Liver (tissue), 9 donors: ENCODE data around the gene TBX21. TPM values are rescaled to one million over a fixed set of nuclear protein-coding genes. Genes with fewer than 3 reads are reported as not detected.

Experiments
- DNase-seq: peaks from one replicate; pipeline ENCODE4 v3.0.0-alpha.2; 2017; ENCODE audit warnings: low spot score
- H3K27ac ChIP-seq, 2 donors: one replicate each; pipeline ENCODE4 v1.7.0; 2013; ENCODE audit warnings: inconsistent platforms in 2 of 2, low read length in 2 of 2, control low read depth in 1 of 2, low read depth in 1 of 2, mild to moderate bottlenecking in 1 of 2
- H3K27me3 ChIP-seq, 4 donors: one replicate each; pipeline versions ENCODE4 v1.6.1 to v1.7.0; 2013; ENCODE audit warnings: low read length in 3 of 4, inconsistent platforms in 1 of 4, mild to moderate bottlenecking in 1 of 4, moderate library complexity in 1 of 4; ENCODE audit not compliant: control insufficient read depth in 4 of 4, insufficient read depth in 4 of 4
- H3K36me3 ChIP-seq, 4 donors: one replicate each; pipeline versions ENCODE4 v1.6.1 to v1.7.0; 2013; ENCODE audit warnings: low read length in 3 of 4, mild to moderate bottlenecking in 3 of 4, low read depth in 1 of 4, moderate library complexity in 1 of 4; ENCODE audit not compliant: control insufficient read depth in 4 of 4, insufficient read depth in 3 of 4
- H3K4me1 ChIP-seq, 4 donors: one replicate each; pipeline versions ENCODE4 v1.6.1 to v1.7.0; 2013; ENCODE audit warnings: low read length in 3 of 4, mild to moderate bottlenecking in 3 of 4, moderate library complexity in 1 of 4; ENCODE audit not compliant: control insufficient read depth in 4 of 4, insufficient read depth in 4 of 4
- H3K4me3 ChIP-seq, 3 donors: one replicate each; pipeline versions ENCODE4 v1.6.1 to v1.7.0; 2013; ENCODE audit warnings: low read length in 3 of 3, control low read depth in 1 of 3, low read depth in 1 of 3, mild to moderate bottlenecking in 1 of 3
- H3K9ac ChIP-seq, 2 donors: one replicate each; pipeline ENCODE4 v1.7.0; 2013; ENCODE audit warnings: low read length in 2 of 2, mild to moderate bottlenecking in 2 of 2, moderate library complexity in 2 of 2, control low read depth in 1 of 2, low read depth in 1 of 2
- H3K9me3 ChIP-seq, 4 donors: one replicate each; pipeline versions ENCODE4 v1.6.1 to v1.7.0; 2013; ENCODE audit warnings: low read length in 3 of 4; ENCODE audit not compliant: control insufficient read depth in 4 of 4
- FOXA1 ChIP-seq: IDR thresholded peaks from 2 replicates; pipeline ENCODE4 v1.6.1; 2016; ENCODE audit warnings: antibody characterized with exemption
- FOXA2 ChIP-seq: IDR thresholded peaks from 2 replicates; pipeline ENCODE4 v1.6.1; 2016; ENCODE audit warnings: antibody characterized with exemption
- GABPA ChIP-seq, 2 donors: IDR thresholded peaks in 1 of 2; conservative IDR thresholded peaks in 1 of 2; 2 replicates each; pipeline ENCODE4 v1.6.1; 2016; ENCODE audit warnings: antibody characterized with exemption in 2 of 2, mild to moderate bottlenecking in 1 of 2, moderate library complexity in 1 of 2
- HNF4A ChIP-seq, 2 donors: conservative IDR thresholded peaks; 2 replicates each; pipeline ENCODE4 v1.6.1; 2016; ENCODE audit warnings: antibody characterized with exemption in 2 of 2, mild to moderate bottlenecking in 2 of 2
- HNF4G ChIP-seq: IDR thresholded peaks from 2 replicates; pipeline ENCODE4 v1.6.1; 2016; ENCODE audit warnings: antibody characterized with exemption
- JUND ChIP-seq, 2 donors: IDR thresholded peaks; 2 replicates each; pipeline ENCODE4 v1.6.1; 2016; ENCODE audit warnings: antibody characterized with exemption in 2 of 2
- NR2F2 ChIP-seq: IDR thresholded peaks from 2 replicates; pipeline ENCODE4 v1.6.1; 2016; ENCODE audit warnings: antibody characterized with exemption
- RAD21 ChIP-seq, 2 donors: IDR thresholded peaks; 2 replicates each; pipeline ENCODE4 v1.6.1; 2016; ENCODE audit warnings: antibody characterized with exemption in 2 of 2, mild to moderate bottlenecking in 2 of 2
- RXRA ChIP-seq, 2 donors: IDR thresholded peaks; 2 replicates each; pipeline ENCODE4 v1.6.1; 2017 to 2018; ENCODE audit warnings: antibody characterized with exemption in 2 of 2, mild to moderate bottlenecking in 1 of 2
- SP1 ChIP-seq: IDR thresholded peaks from 2 replicates; pipeline ENCODE4 v1.6.1; 2018; ENCODE audit warnings: antibody characterized with exemption, mild to moderate bottlenecking
- TAF1 ChIP-seq: conservative IDR thresholded peaks from 2 replicates; pipeline ENCODE4 v1.6.1; 2016; ENCODE audit warnings: antibody characterized with exemption, mild to moderate bottlenecking
- YY1 ChIP-seq: IDR thresholded peaks from 2 replicates; pipeline ENCODE4 v1.6.1; 2016; ENCODE audit warnings: antibody characterized with exemption, mild to moderate bottlenecking
- WGBS: extraction: QIAGEN DNeasy Blood & Tissue Kit; methylation state at CpG from one replicate; pipeline ENCODE4 v1.1.7; 2013; 5-methylcytosine and 5-hydroxymethylcytosine counted together
- polyA plus RNA-seq, 2 donors: library from polyadenylated mRNA; stranded (reverse) in 1 of 2; unstranded in 1 of 2; fragments of 200-250 nt in 1 of 2; fragments of >200 nt in 1 of 2; fragmentation: Nextera tagmentation in 1 of 2; extraction: Ambion mirVana in 1 of 2; gene quantifications; one replicate each; pipeline versions ENCODE4 v1.2.1 to v1.2.3, GENCODE V29; 2013 to 2015
- total RNA-seq, 2 donors: library from RNA; depleted of rRNA; stranded (reverse); fragments of >200 nt; gene quantifications; one replicate each; pipeline ENCODE4 v1.2.3, GENCODE V29; 2014
- TF ChIP-seq, protein P1 (sequence below): fragments of 150-350 bp; IDR thresholded peaks from 2 replicates; pipeline ENCODE4 v1.5.1; 2017; ENCODE audit warnings: improper control_type of control experiment, low read depth, low read length; ENCODE audit not compliant: missing input control
- TF ChIP-seq, protein P2 (sequence below): IDR thresholded peaks from 2 replicates; pipeline ENCODE4 v1.6.1; 2016; ENCODE audit warnings: antibody characterized with exemption
- TF ChIP-seq, protein P3 (sequence below): IDR thresholded peaks from 2 replicates; pipeline ENCODE4 v1.6.1; 2016; ENCODE audit warnings: antibody characterized with exemption, mild to moderate bottlenecking
- TF ChIP-seq, protein P4 (sequence below): IDR thresholded peaks from 2 replicates; pipeline ENCODE4 v1.6.1; 2016; ENCODE audit warnings: antibody characterized with exemption
- TF ChIP-seq, protein P5 (sequence below): IDR thresholded peaks from 2 replicates; pipeline ENCODE4 v1.6.1; 2016; ENCODE audit warnings: antibody characterized with exemption
- donor health status: healthy.
- donor health status: healthy.
- donor health status: healthy.
- donor health status: healthy.
- donor health status: healthy.

Gene TBX21
- total and polyA plus RNA-seq, 4 donors: 0.19 to 0.59 (median 0.25) TPM; not detected in 1

DNA sequence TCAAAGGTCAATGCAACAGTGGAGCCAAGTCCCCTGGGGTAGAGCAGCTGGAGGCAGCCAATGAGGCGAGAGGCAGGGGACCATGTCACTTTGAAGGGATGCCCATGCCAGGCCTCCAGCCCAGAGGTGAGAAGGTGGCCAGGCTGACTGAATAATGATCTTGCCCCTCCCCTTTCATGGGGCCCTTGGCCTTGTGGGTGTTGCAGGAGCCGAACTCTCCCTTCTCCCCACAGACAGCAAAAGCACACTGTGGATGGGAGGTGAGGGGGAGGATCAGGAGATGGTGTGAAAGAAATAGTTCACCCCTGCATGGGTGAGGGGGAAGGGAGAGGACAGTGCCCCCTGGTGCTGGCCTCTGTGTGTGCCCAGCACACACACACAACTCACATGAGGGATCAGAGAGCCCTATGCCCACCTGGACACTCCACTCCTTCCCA lies 15.8 kb upstream of the TBX21 start:
- Histone ChIP-seq H3K36me3 (no peaks in the 10 kb centered on the region), H3K27me3 (peaks cover 0 to 7% (median 4%) of the 10 kb centered on the region in 4 donors), H3K4me1 (peaks cover 0 to 8% (median 0%) of the 10 kb centered on the region in 4 donors), H3K27ac (no peak overlapping the region), H3K4me3 (no peak overlapping the region), H3K9ac (no peak overlapping the region), H3K9me3 (no peaks in the 10 kb centered on the region)
- WGBS: 70% methylated on average over 2 of the region's 2 CpGs
- TF ChIP-seq, protein P1, sequence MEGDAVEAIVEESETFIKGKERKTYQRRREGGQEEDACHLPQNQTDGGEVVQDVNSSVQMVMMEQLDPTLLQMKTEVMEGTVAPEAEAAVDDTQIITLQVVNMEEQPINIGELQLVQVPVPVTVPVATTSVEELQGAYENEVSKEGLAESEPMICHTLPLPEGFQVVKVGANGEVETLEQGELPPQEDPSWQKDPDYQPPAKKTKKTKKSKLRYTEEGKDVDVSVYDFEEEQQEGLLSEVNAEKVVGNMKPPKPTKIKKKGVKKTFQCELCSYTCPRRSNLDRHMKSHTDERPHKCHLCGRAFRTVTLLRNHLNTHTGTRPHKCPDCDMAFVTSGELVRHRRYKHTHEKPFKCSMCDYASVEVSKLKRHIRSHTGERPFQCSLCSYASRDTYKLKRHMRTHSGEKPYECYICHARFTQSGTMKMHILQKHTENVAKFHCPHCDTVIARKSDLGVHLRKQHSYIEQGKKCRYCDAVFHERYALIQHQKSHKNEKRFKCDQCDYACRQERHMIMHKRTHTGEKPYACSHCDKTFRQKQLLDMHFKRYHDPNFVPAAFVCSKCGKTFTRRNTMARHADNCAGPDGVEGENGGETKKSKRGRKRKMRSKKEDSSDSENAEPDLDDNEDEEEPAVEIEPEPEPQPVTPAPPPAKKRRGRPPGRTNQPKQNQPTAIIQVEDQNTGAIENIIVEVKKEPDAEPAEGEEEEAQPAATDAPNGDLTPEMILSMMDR: no peak
- peak in 1 of 2 donors; percentile 47 for TF ChIP-seq RAD21 (IDR thresholded peaks at IDR 0.05)
- no peak for DNase-seq

DNA sequence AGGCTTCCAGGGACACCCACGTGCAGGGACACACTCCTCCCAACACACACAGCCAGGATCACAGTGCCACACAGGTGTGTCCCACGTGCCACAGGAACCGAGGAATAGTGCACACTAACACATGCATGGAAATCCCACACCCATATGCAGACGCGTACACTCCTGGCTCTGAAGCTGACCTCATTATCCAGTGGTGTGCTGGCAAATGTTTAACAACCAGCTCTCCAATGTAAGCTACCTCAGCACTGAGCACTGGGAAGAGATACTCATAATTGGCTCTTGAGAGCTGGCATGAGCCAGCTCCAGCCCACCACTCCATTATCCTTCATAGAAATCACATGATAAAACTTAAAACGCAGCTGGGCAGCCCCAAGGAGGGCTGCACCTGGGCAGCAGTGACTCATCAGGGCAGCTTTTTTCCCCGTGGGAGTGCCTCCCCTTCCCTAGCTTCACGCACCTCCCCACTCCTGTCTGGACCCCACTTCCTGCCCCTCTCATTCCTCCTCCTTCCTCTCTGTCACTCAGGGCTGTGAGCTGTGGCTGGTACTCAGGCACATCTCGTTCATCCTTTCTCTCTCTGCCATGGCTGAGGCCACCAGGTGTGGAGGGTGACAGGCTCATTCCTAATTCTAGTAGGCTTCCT lies 14.9 kb upstream of the TBX21 start:
- no peak for DNase-seq
- no peaks in the 10 kb centered on the region for H3K9me3 ChIP-seq
- no peaks in the 10 kb centered on the region for H3K36me3 ChIP-seq
- H3K27me3 ChIP-seq: peaks cover 0 to 9% (median 6%) of the 10 kb centered on the region in 4 donors
- TF ChIP-seq GABPA (IDR thresholded peaks at IDR 0.05 in 1 of 2, conservative IDR thresholded peaks at IDR 0.05 in 1 of 2) (no peak), SP1 (no peak)
- TF ChIP-seq, protein P2, sequence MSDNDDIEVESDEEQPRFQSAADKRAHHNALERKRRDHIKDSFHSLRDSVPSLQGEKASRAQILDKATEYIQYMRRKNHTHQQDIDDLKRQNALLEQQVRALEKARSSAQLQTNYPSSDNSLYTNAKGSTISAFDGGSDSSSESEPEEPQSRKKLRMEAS: no peak
- H3K4me1 ChIP-seq: peaks cover 0 to 4% (median 0%) of the 10 kb centered on the region in 4 donors
- no peak overlapping the region for H3K9ac ChIP-seq
- 37% methylated on average over 9 of the region's 9 CpGs for WGBS
- no peak overlapping the region for H3K27ac ChIP-seq
- no peak overlapping the region for H3K4me3 ChIP-seq

DNA sequence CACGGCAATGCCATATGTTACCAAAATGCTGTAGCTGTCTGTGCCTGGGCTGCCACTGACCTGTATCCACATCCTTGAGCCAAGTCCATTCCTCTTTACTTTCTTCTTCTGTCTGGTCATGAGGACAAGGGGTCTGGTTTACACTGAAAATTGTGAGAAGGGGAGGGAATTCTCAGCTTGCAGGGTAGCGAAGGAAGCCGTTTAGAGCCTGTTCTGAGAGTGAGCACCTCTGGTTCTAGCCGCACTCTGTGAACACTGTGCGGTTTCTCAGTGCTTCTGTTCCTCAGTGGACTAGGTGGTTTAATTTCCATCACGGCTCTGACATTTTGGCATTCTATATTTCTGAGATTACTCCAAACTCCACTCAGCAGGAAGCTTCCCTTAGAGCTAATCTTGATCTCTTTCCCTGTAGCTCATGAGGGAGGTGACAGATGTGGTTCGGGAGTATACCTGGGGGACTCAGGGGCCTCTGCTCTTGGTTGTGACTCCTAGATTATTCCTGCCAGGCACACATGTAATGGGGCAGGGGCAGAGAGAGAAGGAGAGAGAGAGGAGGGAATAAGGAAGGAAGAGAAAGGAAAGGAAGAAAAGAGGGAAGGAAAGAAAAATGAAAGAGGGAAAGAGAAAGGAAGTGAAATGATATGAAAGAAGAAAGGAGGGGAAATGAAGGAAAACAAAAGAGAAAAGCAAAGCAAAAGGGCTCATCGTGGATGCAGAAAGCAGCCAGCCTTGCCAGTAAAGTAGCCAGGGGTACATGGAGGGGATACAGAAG lies 14.2 kb upstream of the TBX21 start:
- TF ChIP-seq RXRA (IDR thresholded peaks at IDR 0.05) (no peak), FOXA1 (no peak), HNF4G (no peak), NR2F2 (no peak), SP1 (no peak), FOXA2 (no peak), YY1 (no peak), JUND (IDR thresholded peaks at IDR 0.05) (no peak), HNF4A (conservative IDR thresholded peaks at IDR 0.05) (no peak), TAF1 (no peak), RAD21 (IDR thresholded peaks at IDR 0.05) (no peak)
- TF ChIP-seq, protein P2: no peak
- TF ChIP-seq, protein P3, sequence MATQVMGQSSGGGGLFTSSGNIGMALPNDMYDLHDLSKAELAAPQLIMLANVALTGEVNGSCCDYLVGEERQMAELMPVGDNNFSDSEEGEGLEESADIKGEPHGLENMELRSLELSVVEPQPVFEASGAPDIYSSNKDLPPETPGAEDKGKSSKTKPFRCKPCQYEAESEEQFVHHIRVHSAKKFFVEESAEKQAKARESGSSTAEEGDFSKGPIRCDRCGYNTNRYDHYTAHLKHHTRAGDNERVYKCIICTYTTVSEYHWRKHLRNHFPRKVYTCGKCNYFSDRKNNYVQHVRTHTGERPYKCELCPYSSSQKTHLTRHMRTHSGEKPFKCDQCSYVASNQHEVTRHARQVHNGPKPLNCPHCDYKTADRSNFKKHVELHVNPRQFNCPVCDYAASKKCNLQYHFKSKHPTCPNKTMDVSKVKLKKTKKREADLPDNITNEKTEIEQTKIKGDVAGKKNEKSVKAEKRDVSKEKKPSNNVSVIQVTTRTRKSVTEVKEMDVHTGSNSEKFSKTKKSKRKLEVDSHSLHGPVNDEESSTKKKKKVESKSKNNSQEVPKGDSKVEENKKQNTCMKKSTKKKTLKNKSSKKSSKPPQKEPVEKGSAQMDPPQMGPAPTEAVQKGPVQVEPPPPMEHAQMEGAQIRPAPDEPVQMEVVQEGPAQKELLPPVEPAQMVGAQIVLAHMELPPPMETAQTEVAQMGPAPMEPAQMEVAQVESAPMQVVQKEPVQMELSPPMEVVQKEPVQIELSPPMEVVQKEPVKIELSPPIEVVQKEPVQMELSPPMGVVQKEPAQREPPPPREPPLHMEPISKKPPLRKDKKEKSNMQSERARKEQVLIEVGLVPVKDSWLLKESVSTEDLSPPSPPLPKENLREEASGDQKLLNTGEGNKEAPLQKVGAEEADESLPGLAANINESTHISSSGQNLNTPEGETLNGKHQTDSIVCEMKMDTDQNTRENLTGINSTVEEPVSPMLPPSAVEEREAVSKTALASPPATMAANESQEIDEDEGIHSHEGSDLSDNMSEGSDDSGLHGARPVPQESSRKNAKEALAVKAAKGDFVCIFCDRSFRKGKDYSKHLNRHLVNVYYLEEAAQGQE: no peak
- TF ChIP-seq, protein P4, sequence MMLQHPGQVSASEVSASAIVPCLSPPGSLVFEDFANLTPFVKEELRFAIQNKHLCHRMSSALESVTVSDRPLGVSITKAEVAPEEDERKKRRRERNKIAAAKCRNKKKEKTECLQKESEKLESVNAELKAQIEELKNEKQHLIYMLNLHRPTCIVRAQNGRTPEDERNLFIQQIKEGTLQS: no peak
- TF ChIP-seq, protein P5, sequence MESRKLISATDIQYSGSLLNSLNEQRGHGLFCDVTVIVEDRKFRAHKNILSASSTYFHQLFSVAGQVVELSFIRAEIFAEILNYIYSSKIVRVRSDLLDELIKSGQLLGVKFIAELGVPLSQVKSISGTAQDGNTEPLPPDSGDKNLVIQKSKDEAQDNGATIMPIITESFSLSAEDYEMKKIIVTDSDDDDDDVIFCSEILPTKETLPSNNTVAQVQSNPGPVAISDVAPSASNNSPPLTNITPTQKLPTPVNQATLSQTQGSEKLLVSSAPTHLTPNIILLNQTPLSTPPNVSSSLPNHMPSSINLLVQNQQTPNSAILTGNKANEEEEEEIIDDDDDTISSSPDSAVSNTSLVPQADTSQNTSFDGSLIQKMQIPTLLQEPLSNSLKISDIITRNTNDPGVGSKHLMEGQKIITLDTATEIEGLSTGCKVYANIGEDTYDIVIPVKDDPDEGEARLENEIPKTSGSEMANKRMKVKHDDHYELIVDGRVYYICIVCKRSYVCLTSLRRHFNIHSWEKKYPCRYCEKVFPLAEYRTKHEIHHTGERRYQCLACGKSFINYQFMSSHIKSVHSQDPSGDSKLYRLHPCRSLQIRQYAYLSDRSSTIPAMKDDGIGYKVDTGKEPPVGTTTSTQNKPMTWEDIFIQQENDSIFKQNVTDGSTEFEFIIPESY: no peak
- Histone ChIP-seq H3K4me3 (no peak overlapping the region), H3K4me1 (peaks cover 0 to 4% (median 0%) of the 10 kb centered on the region in 4 donors), H3K27me3 (peaks cover 0 to 9% (median 6%) of the 10 kb centered on the region in 4 donors), H3K36me3 (no peaks in the 10 kb centered on the region), H3K9ac (no peak overlapping the region), H3K9me3 (no peaks in the 10 kb centered on the region), H3K27ac (no peak overlapping the region)
- WGBS: 60% methylated on average over 8 of the region's 8 CpGs
- no peak for DNase-seq
